GM06990 (cell line): ENCODE results near the gene TTC6.

Experiments used
- DNase-seq: peaks from one replicate; pipeline ENCODE4 v3.0.0-alpha.2; 2011; ENCODE audit not compliant: insufficient read length; ENCODE audit errors: extremely low read depth
- H3K27me3 ChIP-seq: replicated peaks from 2 replicates; pipeline ENCODE4 v1.6.0; 2011; ENCODE audit warnings: low read length; ENCODE audit not compliant: control insufficient read depth, insufficient read depth
- H3K36me3 ChIP-seq: 2 replicates; pipeline ENCODE4 v1.5.1; 2011; ENCODE audit warnings: low read length; ENCODE audit not compliant: control insufficient read depth, insufficient read depth
- H3K4me3 ChIP-seq: replicated peaks from 2 replicates; pipeline ENCODE4 v1.5.1; 2011; ENCODE audit warnings: low read depth, mild to moderate bottlenecking, control low read depth, low read length
- CTCF ChIP-seq: IDR thresholded peaks from 2 replicates; pipeline ENCODE4 v1.5.1; 2011; ENCODE audit warnings: low read length, control low read depth, mild to moderate bottlenecking, inconsistent platforms; ENCODE audit not compliant: insufficient read depth, poor library complexity, severe bottlenecking

Gene TTC6

GRCh38 chr14:37594238-37594970 is 1.0 kb upstream of the TTC6 start:
- TF ChIP-seq CTCF = no peak
- no peaks in the 10 kb centered on the region for H3K27me3 ChIP-seq
- DNase-seq = no peak
- H3K36me3 ChIP-seq = no peaks in the 10 kb centered on the region
- H3K4me3 ChIP-seq = no peak overlapping the region

- H3K4me3 ChIP-seq = no peak overlapping the region
- no peak for DNase-seq
- H3K36me3 ChIP-seq = no peaks in the 10 kb centered on the region
- no peak for TF ChIP-seq CTCF
- no peaks in the 10 kb centered on the region for H3K27me3 ChIP-seq
Observed at GRCh38 chr14:37595809-37596621, 586 bp downstream of the TTC6 start.

- H3K4me3 ChIP-seq = no peak overlapping the region
- DNase-seq = no peak
- no peak for TF ChIP-seq CTCF
- no peaks in the 10 kb centered on the region for H3K36me3 ChIP-seq
- H3K27me3 ChIP-seq = no peaks in the 10 kb centered on the region
Observed at GRCh38 chr14:37596790-37597472, 1.5 kb downstream of the TTC6 start.

- no peak for TF ChIP-seq CTCF
Observed at GRCh38 chr14:37597538-37597913, 2.1 kb downstream of the TTC6 start.

GRCh38 chr14:37597914-37598746 is 2.7 kb downstream of the TTC6 start:
- Histone ChIP-seq H3K36me3 (no peaks in the 10 kb centered on the region), H3K27me3 (no peaks in the 10 kb centered on the region), H3K4me3 (no peak overlapping the region)
- no peak for TF ChIP-seq CTCF
- no peak for DNase-seq

More at GRCh38 chr14:37597538-37597913, 2.1 kb downstream of the TTC6 start:
- no peak for DNase-seq
- Histone ChIP-seq H3K27me3 (no peaks in the 10 kb centered on the region), H3K4me3 (no peak overlapping the region), H3K36me3 (no peaks in the 10 kb centered on the region)
